ENCODE measurements around the gene RHEX. TPM values are rescaled to one million over a fixed set of nuclear protein-coding genes. Genes with fewer than 3 reads are reported as not detected.
A peak's percentile ranks its signal among the peaks of the same experiment; 100 is the strongest.

RHEX gene
- total RNA-seq, 1 donor from 2014 or later, result 0.29 TPM

DNA sequence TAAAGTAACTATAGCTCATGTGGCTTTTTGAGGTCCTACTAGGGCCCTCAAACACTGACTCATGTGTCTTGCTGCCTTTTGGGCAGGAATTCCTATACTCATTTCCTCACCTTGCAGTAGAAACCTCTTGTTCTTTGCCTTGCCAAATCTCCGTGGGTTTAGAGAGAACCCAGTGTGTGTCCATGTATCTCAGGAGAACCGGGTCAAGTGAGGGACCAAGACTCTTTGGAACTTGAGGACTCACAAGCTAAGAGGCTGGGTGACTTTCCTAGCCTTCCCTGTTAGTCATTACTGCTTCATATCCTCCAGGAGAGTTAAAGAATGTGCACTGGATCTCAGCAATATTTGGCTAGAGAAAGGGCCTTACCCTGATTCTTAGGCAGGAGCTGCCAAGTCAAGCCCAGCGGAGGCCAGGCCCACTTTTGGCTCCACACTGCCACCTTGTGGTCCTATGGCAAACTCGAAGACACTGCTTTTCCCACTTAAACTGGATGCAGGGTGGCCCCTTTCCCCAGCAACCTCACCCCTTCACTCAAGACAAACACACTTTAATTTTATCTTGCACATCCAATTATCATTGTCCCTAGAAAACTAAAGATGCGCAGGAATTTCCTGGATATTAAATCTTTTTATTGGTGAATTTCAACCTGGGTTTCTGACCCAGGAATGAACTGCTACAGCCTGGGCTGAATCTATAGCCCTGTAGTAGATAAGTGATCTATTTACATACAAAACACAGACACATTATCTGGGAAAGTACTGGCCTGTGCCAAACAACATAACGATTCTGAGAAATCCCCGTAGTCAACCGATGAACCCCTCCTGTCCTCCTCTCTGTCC is 53.6 kb downstream of the RHEX start:
- DNase-seq (ENCODE audit: low read depth), result no peak
- peak; percentile 92 for TF ChIP-seq CTCF (conservative IDR thresholded peaks at IDR 0.05; ENCODE audit: low read depth, low read length)
- H3K4me3 ChIP-seq (ENCODE audit: low read depth, low read length), result no peak overlapping the region

DNA sequence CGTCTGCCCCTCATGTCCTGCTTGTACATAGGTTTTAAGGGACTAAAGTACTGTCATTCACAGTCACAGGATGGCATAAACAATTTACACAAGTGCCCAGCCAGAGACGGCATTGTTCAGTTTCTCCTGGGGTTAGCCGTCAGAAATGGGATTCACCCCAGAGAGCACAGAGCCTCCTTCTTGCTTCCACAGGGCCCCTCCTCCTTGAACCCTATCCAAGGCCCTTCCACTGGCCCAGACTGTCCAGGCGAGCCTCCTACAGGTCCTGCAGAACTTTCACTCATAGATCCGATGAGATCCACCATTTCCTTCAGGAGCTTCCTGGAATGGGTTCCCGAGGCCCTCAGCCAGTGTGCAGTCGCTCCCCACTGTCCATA is 54.2 kb downstream of the RHEX start:
- no peak for TF ChIP-seq CTCF (conservative IDR thresholded peaks at IDR 0.05; ENCODE audit: low read depth, low read length)
- no peak overlapping the region for H3K4me3 ChIP-seq (ENCODE audit: low read depth, low read length)
- DNase-seq (ENCODE audit: low read depth), result no peak

DNA sequence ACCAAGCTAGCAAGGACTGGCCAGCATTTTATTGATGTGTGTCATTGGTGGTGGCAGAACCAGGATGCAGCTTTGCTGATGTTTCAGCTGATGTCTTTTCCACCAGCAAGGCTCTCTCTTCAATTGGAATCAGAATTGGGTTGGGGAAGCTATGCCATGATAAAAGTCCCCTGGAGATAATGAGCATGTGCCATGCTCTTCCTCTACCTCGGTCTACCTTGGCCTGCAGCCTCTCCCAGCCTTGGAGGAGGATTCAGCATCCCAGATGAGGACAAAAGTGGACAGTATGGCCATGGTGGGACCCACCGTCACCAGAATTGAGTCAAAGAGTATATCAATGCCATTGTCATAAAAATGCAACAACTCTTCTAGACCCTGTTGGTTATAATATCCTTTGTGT is 55.7 kb downstream of the RHEX start:
- no peak for DNase-seq (ENCODE audit: low read depth)
- no peak for TF ChIP-seq CTCF (conservative IDR thresholded peaks at IDR 0.05; ENCODE audit: low read depth, low read length)
- no peak overlapping the region for H3K4me3 ChIP-seq (ENCODE audit: low read depth, low read length)

- no peak for DNase-seq (ENCODE audit: low read depth)
- no peak for TF ChIP-seq CTCF (conservative IDR thresholded peaks at IDR 0.05; ENCODE audit: low read depth, low read length)
- H3K4me3 ChIP-seq (ENCODE audit: low read depth, low read length), result no peak overlapping the region
These were observed 56.7 kb downstream of the RHEX start for GRCh38 chr1:206109718-206110117.

GRCh38 chr1:206110161-206110560 is 57.2 kb downstream of the RHEX start:
- H3K4me3 ChIP-seq (ENCODE audit: low read depth, low read length), result no peak overlapping the region
- no peak for TF ChIP-seq CTCF (conservative IDR thresholded peaks at IDR 0.05; ENCODE audit: low read depth, low read length)
- no peak for DNase-seq (ENCODE audit: low read depth)

GRCh38 chr1:206110820-206111219 is 57.8 kb downstream of the RHEX start:
- H3K4me3 ChIP-seq (ENCODE audit: low read depth, low read length), result no peak overlapping the region
- no peak for TF ChIP-seq CTCF (conservative IDR thresholded peaks at IDR 0.05; ENCODE audit: low read depth, low read length)
- DNase-seq (ENCODE audit: low read depth), result no peak
